Ishikawa (cell line): ENCODE results near the gene PLXNC1.
A peak's percentile ranks its signal among the peaks of the same experiment; 100 is the strongest.

Experiments
- CEBPB ChIP-seq: IDR thresholded peaks from 2 replicates; pipeline ENCODE4 v1.6.1; 2012
- CREB1 ChIP-seq: IDR thresholded peaks from 2 replicates; pipeline ENCODE4 v1.6.1; 2012; ENCODE audit warnings: low read depth
- EGR1 ChIP-seq: IDR thresholded peaks from 2 replicates; pipeline ENCODE4 v1.6.1; 2012
- EP300 ChIP-seq: IDR thresholded peaks from 2 replicates; pipeline ENCODE4 v1.6.1; 2012; ENCODE audit warnings: borderline replicate concordance
- FOXM1 ChIP-seq: IDR thresholded peaks from 2 replicates; pipeline ENCODE4 v1.6.1; 2012; ENCODE audit warnings: low read depth, borderline replicate concordance
- MAX ChIP-seq: IDR thresholded peaks from 2 replicates; pipeline ENCODE4 v1.6.1; 2012
- NFIC ChIP-seq: IDR thresholded peaks from 2 replicates; pipeline ENCODE4 v1.6.1; 2012
- RAD21 ChIP-seq: IDR thresholded peaks from 2 replicates; pipeline ENCODE4 v1.6.1; 2012; ENCODE audit warnings: low read depth
- REST ChIP-seq: IDR thresholded peaks from 2 replicates; pipeline ENCODE4 v1.6.1; 2012; ENCODE audit warnings: low read depth, mild to moderate bottlenecking
- TAF1 ChIP-seq: IDR thresholded peaks from 2 replicates; pipeline ENCODE4 v1.6.1; 2012; ENCODE audit warnings: low read depth, mild to moderate bottlenecking
- TCF12 ChIP-seq: IDR thresholded peaks from 2 replicates; pipeline ENCODE4 v1.6.1; 2012; ENCODE audit warnings: low read depth
- TEAD4 ChIP-seq: IDR thresholded peaks from 2 replicates; pipeline ENCODE4 v1.6.1; 2012
- YY1 ChIP-seq: IDR thresholded peaks from 2 replicates; pipeline ENCODE4 v1.6.1; 2012; ENCODE audit warnings: low read depth
- ZBTB7A ChIP-seq: IDR thresholded peaks from 2 replicates; pipeline ENCODE4 v1.6.1; 2012; ENCODE audit warnings: low read depth
- TF ChIP-seq, protein P1 (sequence below): IDR thresholded peaks from 2 replicates; pipeline ENCODE4 v1.6.1; 2012

PLXNC1 gene

DNA sequence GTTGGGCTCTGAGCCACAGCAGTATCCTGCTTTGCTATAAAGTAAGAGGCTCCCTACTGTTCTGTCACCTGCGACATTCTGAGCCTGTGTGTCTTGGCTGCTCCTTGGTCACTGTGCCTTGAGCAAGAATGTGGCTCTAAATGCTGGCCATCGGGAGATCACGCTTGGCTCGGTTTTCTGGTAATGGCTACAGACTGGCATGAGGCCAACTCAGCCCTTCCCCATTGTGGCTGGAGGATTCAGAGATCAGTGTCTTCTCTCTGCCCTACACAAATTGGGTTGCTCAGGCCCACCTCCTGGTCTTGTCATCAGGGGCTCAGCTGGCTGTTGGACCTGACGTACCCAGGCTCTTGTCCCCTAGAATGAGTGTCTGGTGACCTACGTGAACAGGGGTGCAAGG lies 94.5 kb downstream of the PLXNC1 start:
- TF ChIP-seq FOXM1: no peak
- no peak for TF ChIP-seq MAX
- peak; percentile 55 for TF ChIP-seq NFIC
- no peak for TF ChIP-seq EP300
- no peak for TF ChIP-seq YY1
- TF ChIP-seq ZBTB7A: no peak

DNA sequence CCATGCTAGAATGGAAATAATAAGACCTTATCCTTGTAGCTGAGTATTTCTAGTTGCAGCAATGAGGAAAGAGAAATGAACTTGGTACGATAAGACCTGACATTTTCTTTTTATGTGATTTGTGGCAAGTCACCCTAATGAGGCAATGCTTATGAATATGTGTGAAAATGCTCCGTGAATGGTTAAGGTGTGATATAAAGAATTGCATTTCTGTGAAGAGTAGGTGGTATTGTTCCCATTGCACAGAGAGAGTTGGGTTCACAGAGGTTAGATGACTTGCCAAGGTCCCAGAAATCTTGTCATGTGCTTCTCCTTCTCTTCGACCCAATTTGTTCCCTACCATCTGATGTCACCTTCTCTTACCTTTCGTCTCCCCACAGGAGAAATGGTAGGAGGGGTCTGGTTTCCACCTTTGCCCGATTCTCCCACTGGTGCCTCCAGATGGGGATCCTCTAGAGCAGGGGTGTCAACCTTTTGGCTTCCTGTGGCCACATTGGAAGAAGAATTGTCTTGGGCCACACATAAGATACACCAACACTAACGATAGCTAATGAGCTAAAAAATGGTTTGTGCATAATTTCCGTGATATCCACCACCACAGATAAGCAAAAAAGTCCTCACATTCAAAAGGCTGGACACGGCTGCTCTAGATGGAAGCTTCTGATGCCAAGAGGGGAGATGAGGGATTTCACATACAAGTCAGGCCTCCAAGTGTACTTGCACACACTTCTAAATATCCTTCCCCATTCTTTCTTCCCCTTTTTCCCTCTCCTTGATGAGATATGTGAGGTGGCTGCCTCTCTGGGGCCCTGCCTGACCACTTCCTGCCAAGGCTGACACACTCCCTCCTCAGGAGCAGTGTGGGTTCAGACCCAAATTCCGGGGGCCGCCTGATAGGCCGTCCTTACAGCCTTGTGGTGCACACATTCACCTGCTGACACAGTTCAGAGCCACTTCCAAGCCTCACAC lies 96.1 kb downstream of the PLXNC1 start:
- TF ChIP-seq YY1: no peak
- TF ChIP-seq EGR1: no peak
- TF ChIP-seq CREB1: no peak
- TF ChIP-seq, protein P1, sequence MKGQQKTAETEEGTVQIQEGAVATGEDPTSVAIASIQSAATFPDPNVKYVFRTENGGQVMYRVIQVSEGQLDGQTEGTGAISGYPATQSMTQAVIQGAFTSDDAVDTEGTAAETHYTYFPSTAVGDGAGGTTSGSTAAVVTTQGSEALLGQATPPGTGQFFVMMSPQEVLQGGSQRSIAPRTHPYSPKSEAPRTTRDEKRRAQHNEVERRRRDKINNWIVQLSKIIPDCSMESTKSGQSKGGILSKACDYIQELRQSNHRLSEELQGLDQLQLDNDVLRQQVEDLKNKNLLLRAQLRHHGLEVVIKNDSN: no peak
- TF ChIP-seq FOXM1: no peak
- no peak for TF ChIP-seq REST
- TF ChIP-seq ZBTB7A: no peak
- no peak for TF ChIP-seq EP300
- TF ChIP-seq CEBPB: no peak
- no peak for TF ChIP-seq TCF12
- TF ChIP-seq TAF1: no peak
- no peak for TF ChIP-seq MAX
- TF ChIP-seq NFIC: no peak
- TF ChIP-seq RAD21: no peak
- TF ChIP-seq TEAD4: no peak

DNA sequence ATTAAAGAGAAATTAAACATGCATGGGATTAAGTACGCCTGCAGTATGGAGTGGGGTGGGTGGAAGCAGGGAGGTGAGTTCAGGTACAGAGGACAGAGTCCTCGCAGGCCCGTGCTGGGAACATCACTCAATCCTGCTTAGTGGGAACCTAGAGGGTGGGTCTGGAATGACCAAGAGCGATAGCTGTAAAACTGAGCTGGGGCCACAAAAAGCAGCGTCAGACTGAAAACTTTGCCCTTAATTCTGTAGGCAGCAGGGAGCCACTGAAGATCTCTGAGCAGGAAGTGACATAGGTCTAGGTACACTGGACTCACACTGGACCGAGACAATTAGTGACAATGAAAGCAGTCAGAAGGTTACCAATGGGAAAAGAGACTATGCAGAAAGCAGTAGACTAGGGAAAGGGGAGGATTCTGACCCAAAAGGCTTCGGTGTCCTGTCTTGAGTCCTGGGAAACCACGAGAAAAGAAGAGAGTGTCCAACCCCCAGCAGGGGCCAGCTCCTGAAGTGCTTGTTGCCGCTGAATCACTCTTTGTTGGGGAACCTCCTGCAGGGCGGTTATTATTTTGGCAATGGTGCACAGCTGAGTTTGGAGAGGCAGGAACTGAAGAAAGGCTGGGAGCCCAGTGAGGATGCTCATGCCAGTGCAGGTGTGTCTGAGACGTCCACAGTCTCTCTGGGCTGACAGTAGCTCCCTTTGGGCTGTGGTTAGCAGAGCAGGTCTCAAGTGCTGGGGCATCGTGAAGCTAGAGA lies 97.4 kb downstream of the PLXNC1 start:
- TF ChIP-seq, protein P1: no peak
- no peak for TF ChIP-seq NFIC

DNA sequence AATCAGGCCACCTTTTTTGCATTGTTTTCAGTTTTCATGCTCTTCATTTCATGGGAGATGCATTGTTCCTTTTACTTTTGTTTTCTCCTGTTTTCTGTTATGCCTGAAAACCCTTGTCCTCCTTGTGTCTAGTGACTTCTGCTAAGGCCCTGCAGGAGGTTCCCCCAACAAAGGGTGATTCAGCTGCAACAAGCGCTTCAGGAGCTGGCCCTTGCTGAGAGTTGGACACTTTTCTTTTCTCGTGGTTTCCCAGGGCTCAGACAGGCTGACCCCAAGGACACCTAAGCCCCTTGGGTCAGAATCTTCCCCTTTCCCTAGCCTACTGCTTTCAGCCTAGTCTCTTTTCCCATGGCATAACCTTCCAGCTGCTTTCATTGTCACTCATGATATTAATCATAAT lies 98.9 kb downstream of the PLXNC1 start:
- TF ChIP-seq ZBTB7A: no peak
- no peak for TF ChIP-seq TAF1
- no peak for TF ChIP-seq TCF12
- no peak for TF ChIP-seq NFIC
- TF ChIP-seq, protein P1: no peak
- no peak for TF ChIP-seq FOXM1

DNA sequence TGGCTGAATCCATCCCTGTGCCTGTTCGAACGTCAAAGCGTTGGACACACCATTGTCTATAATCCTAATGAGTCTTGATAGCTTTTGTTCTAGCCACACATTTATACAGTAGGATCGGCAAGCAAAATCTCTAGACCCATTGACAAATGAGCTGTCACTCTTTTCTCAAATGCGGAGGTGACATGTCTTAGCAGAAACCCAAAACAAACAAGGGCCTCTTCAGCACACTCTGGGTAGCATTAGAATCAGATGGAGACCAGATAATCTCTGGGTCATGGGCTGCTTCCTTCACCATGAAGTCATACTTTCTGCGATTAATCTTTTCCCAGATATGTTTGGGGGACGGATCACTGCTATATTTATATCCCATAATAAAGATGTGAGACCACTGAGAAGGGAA lies 100.2 kb downstream of the PLXNC1 start:
- no peak for TF ChIP-seq EP300
- no peak for TF ChIP-seq MAX

DNA sequence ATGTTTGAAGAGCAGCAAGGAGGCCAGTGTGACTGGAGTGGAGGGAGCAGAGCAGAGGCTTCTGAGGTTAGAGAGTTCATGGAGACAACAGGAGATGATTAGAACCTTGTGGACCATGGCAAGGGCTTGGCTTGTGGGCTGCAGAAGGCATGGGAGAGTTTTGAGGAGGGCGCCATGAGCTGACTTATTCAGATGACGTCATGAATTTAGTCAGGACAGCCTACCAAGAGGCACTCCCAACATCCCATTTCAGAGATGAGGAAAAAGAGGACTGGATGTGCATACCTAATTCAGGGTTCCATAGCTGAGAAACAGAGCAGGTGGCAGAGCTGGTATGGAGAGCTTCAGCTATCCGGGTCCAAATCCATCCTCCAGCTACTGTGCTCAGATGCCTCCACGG lies 101.8 kb downstream of the PLXNC1 start:
- TF ChIP-seq EP300: no peak
- no peak for TF ChIP-seq ZBTB7A
- TF ChIP-seq, protein P1: no peak
- TF ChIP-seq EGR1: no peak
- no peak for TF ChIP-seq RAD21
- no peak for TF ChIP-seq TCF12
- no peak for TF ChIP-seq FOXM1
- no peak for TF ChIP-seq NFIC
- no peak for TF ChIP-seq TAF1
